Measurements from ENCODE around the gene RBM5. TPM values are rescaled to one million over a fixed set of nuclear protein-coding genes. Genes with fewer than 3 reads are reported as not detected.

RBM5 gene
- total RNA-seq, 1 donor: 150 TPM

- peak; percentile 99 for DNase-seq (ENCODE audit: insufficient read length, low spot score, missing footprints)
- Histone ChIP-seq H2AFZ (ENCODE audit: low read length) (peak overlapping the region; percentile 26), H3K27ac (ENCODE audit: low read depth, low read length) (peak overlapping the region; percentile 68), H3K9me3 (ENCODE audit: low read depth, low read length) (no peaks in the 10 kb centered on the region), H3K36me3 (ENCODE audit: insufficient read depth, low read length) (no peaks in the 10 kb centered on the region), H3K4me1 (ENCODE audit: insufficient read depth, low read length) (peaks cover 51% of the 10 kb centered on the region), H3K4me3 (ENCODE audit: insufficient read depth, low read length) (no peak overlapping the region), H3K27me3 (ENCODE audit: insufficient read depth, low read length) (no peaks in the 10 kb centered on the region), H3K79me2 (ENCODE audit: insufficient read depth, low read length) (peaks cover 16% of the 10 kb centered on the region), H3K4me2 (ENCODE audit: insufficient read depth, low read length) (peak overlapping the region; percentile 61), H4K20me1 (ENCODE audit: insufficient read depth, low read length) (no peaks in the 10 kb centered on the region)
- TF ChIP-seq CTCF (IDR thresholded peaks at IDR 0.05; ENCODE audit: extremely low read depth, low read depth, low read length): no peak
Measured at GRCh38 chr3:50163572-50164455, 75.1 kb downstream of the RBM5 start.

- H3K4me3 ChIP-seq (ENCODE audit: insufficient read depth, low read length): peak overlapping the region; percentile 26
- peak overlapping the region; percentile 64 for H3K27ac ChIP-seq (ENCODE audit: low read depth, low read length)
- DNase-seq (ENCODE audit: insufficient read length, low spot score, missing footprints): no peak
- TF ChIP-seq CTCF (IDR thresholded peaks at IDR 0.05; ENCODE audit: extremely low read depth, low read depth, low read length): no peak
- H3K9me3 ChIP-seq (ENCODE audit: low read depth, low read length): no peaks in the 10 kb centered on the region
- peaks cover 51% of the 10 kb centered on the region for H3K4me1 ChIP-seq (ENCODE audit: insufficient read depth, low read length)
- no peaks in the 10 kb centered on the region for H3K27me3 ChIP-seq (ENCODE audit: insufficient read depth, low read length)
- H3K36me3 ChIP-seq (ENCODE audit: insufficient read depth, low read length): no peaks in the 10 kb centered on the region
- peaks cover 17% of the 10 kb centered on the region for H3K79me2 ChIP-seq (ENCODE audit: insufficient read depth, low read length)
- H3K4me2 ChIP-seq (ENCODE audit: insufficient read depth, low read length): peak overlapping the region; percentile 61
- no peak overlapping the region for H2AFZ ChIP-seq (ENCODE audit: low read length)
- no peaks in the 10 kb centered on the region for H4K20me1 ChIP-seq (ENCODE audit: insufficient read depth, low read length)
Measured at GRCh38 chr3:50164481-50164880, 75.8 kb downstream of the RBM5 start.

GRCh38 chr3:50164984-50165909 is 76.5 kb downstream of the RBM5 start:
- Histone ChIP-seq H3K27me3 (ENCODE audit: insufficient read depth, low read length) (no peaks in the 10 kb centered on the region), H2AFZ (ENCODE audit: low read length) (no peak overlapping the region), H3K4me2 (ENCODE audit: insufficient read depth, low read length) (peak overlapping the region; percentile 61), H3K4me3 (ENCODE audit: insufficient read depth, low read length) (peak overlapping the region; percentile 34), H3K79me2 (ENCODE audit: insufficient read depth, low read length) (peaks cover 25% of the 10 kb centered on the region), H3K27ac (ENCODE audit: low read depth, low read length) (peak overlapping the region; percentile 64), H3K9me3 (ENCODE audit: low read depth, low read length) (no peaks in the 10 kb centered on the region), H4K20me1 (ENCODE audit: insufficient read depth, low read length) (no peaks in the 10 kb centered on the region), H3K36me3 (ENCODE audit: insufficient read depth, low read length) (no peaks in the 10 kb centered on the region), H3K4me1 (ENCODE audit: insufficient read depth, low read length) (peaks cover 52% of the 10 kb centered on the region)
- no peak for TF ChIP-seq CTCF (IDR thresholded peaks at IDR 0.05; ENCODE audit: extremely low read depth, low read depth, low read length)
- DNase-seq (ENCODE audit: insufficient read length, low spot score, missing footprints): peak; percentile 97
